Mesendoderm (in vitro differentiated cells): Measurements from ENCODE around the gene HEPHL1. TPM values are rescaled to one million over a fixed set of nuclear protein-coding genes. Genes with fewer than 3 reads are reported as not detected.
A peak's percentile ranks its signal among the peaks of the same experiment; 100 is the strongest.
"Not testable (repeated sequence)": the region's sequence is repeated elsewhere in the genome, so short reads cannot be mapped to it uniquely, and the experiment has no call there.

Experiments used
- DNase-seq: peaks from one replicate; pipeline ENCODE4 v3.0.0; 2013
- H2AK5ac ChIP-seq: 2 replicates; pipeline ENCODE4 v1.6.1; 2013; ENCODE audit warnings: low read length, inconsistent platforms
- H2BK120ac ChIP-seq: 2 replicates; pipeline ENCODE4 v1.6.1; 2013; ENCODE audit warnings: low read depth, mild to moderate bottlenecking, low read length, moderate library complexity, mixed read lengths
- H2BK15ac ChIP-seq: replicated peaks from 2 replicates; pipeline ENCODE4 v1.6.1; 2013; ENCODE audit warnings: low read depth, mild to moderate bottlenecking, moderate library complexity
- H2BK5ac ChIP-seq: 2 replicates; pipeline ENCODE4 v1.6.1; 2013; ENCODE audit warnings: low read length, inconsistent platforms
- H3K18ac ChIP-seq: 2 replicates; pipeline ENCODE4 v1.6.1; 2013; ENCODE audit warnings: mild to moderate bottlenecking, low read length, mixed read lengths
- H3K23ac ChIP-seq: one replicate; pipeline ENCODE4 v1.6.1; 2013; ENCODE audit warnings: low read length
- H3K27ac ChIP-seq: 2 replicates; pipeline ENCODE4 v1.5.1; 2013; ENCODE audit warnings: low read depth, mild to moderate bottlenecking, inconsistent platforms, low read length, moderate library complexity
- H3K27me3 ChIP-seq: 2 replicates; pipeline ENCODE4 v1.6.1; 2013; ENCODE audit warnings: low read length, control low read depth, mild to moderate bottlenecking, inconsistent platforms; ENCODE audit not compliant: insufficient read depth, poor library complexity
- H3K36me3 ChIP-seq: 2 replicates; pipeline ENCODE4 v1.6.1; 2013; ENCODE audit warnings: low read length, inconsistent platforms; ENCODE audit not compliant: control insufficient read depth, insufficient read depth
- H3K4ac ChIP-seq: one replicate; pipeline ENCODE4 v1.6.1; 2013; ENCODE audit warnings: low read depth, mild to moderate bottlenecking, low read length, moderate library complexity
- H3K4me1 ChIP-seq: 2 replicates; pipeline ENCODE4 v1.6.1; 2013; ENCODE audit warnings: low read depth, low read length, inconsistent platforms; ENCODE audit not compliant: control insufficient read depth
- H3K4me2 ChIP-seq: 2 replicates; pipeline ENCODE4 v1.6.1; 2013; ENCODE audit warnings: low read length
- H3K4me3 ChIP-seq: 2 replicates; pipeline ENCODE4 v1.5.1; 2013; ENCODE audit warnings: mild to moderate bottlenecking, low read length
- H3K56ac ChIP-seq: one replicate; pipeline ENCODE4 v1.6.1; 2013; ENCODE audit warnings: low read length
- H3K79me1 ChIP-seq: 2 replicates; pipeline ENCODE4 v1.6.1; 2013; ENCODE audit warnings: low read length, inconsistent platforms
- H3K79me2 ChIP-seq: 2 replicates; pipeline ENCODE4 v1.6.1; 2013; ENCODE audit warnings: mild to moderate bottlenecking, low read length; ENCODE audit not compliant: control insufficient read depth, insufficient read depth
- H3K9ac ChIP-seq: 2 replicates; pipeline ENCODE4 v1.6.1; 2013; ENCODE audit warnings: low read length, inconsistent platforms
- H4K5ac ChIP-seq: one replicate; pipeline ENCODE4 v1.6.1; 2013; ENCODE audit warnings: low read length
- H4K8ac ChIP-seq: one replicate; pipeline ENCODE4 v1.6.1; 2013; ENCODE audit warnings: low read depth, mild to moderate bottlenecking, control low read depth, low read length, moderate library complexity
- WGBS: extraction: QIAGEN DNeasy Blood & Tissue Kit; methylation state at CpG from one replicate; pipeline ENCODE4 v1.1.7; 2013; ENCODE audit warnings: low lambda C conversion rate, missing lambda C conversion rate; ENCODE audit not compliant: insufficient coverage; ENCODE audit errors: extremely low coverage; 5-methylcytosine and 5-hydroxymethylcytosine counted together
- polyA plus RNA-seq, 2 experiments: library from polyadenylated mRNA; stranded (reverse); fragments of 200-250 nt; gene quantifications; one replicate each; pipeline ENCODE4 v1.2.3, GENCODE V29; 2013

The HEPHL1 gene
- 0.03 TPM for polyA plus RNA-seq (2013, experiment 1 of 2)
- polyA plus RNA-seq (2013, experiment 2 of 2) = 0.03 TPM

GRCh38 chr11:94020777-94021481 lies at the start of gene HEPHL1:
HEPHL1 (plus strand) TSS chr11:94021354; CDS start chr11:94021369, 15 bp downstream.
- H3K9ac ChIP-seq = no peak within 1 kb of the TSS
- no peak within 1 kb of the TSS for H3K27ac ChIP-seq
- no peak within 1 kb of the TSS for H3K23ac ChIP-seq
- H3K4me3 ChIP-seq = no peak within 1 kb of the TSS
- no peaks in the 10 kb centered on the region for H3K4me1 ChIP-seq
- no peak within 1 kb of the TSS for H2BK15ac ChIP-seq
- H3K27me3 ChIP-seq = no peaks in the 10 kb centered on the region
- WGBS = no CpG with 5 or more reads among the region's 11 CpGs
- peak; percentile 13 for DNase-seq
- H2BK5ac ChIP-seq = no peak within 1 kb of the TSS
- H3K4ac ChIP-seq = no peak within 1 kb of the TSS
- H3K56ac ChIP-seq = no peak within 1 kb of the TSS
- H4K8ac ChIP-seq = no peak within 1 kb of the TSS
- no peak within 1 kb of the TSS for H4K5ac ChIP-seq
- no peaks in the 10 kb centered on the region for H3K79me1 ChIP-seq
- no peaks in the 10 kb centered on the region for H3K79me2 ChIP-seq
- H3K36me3 ChIP-seq = no peaks in the 10 kb centered on the region
- H2BK120ac ChIP-seq = no peak within 1 kb of the TSS
- no peak within 1 kb of the TSS for H3K4me2 ChIP-seq
- H3K18ac ChIP-seq = no peak within 1 kb of the TSS
- no peak within 1 kb of the TSS for H2AK5ac ChIP-seq

- DNase-seq = no peak
- WGBS = no CpG with 5 or more reads among the region's 2 CpGs
- H3K4me2 ChIP-seq = no peak overlapping the region
Observed at GRCh38 chr11:93972790-93973189, 48.4 kb upstream of the HEPHL1 start.

GRCh38 chr11:93973322-93974051 lies 47.7 kb upstream of the HEPHL1 start:
- H4K5ac ChIP-seq, H3K79me1 ChIP-seq, H2AK5ac ChIP-seq, H3K4me1 ChIP-seq, H2BK15ac ChIP-seq, H3K23ac ChIP-seq, H3K36me3 ChIP-seq, DNase-seq, H3K4me3 ChIP-seq, H3K18ac ChIP-seq, H3K79me2 ChIP-seq, H2BK120ac ChIP-seq, H3K56ac ChIP-seq, H2BK5ac ChIP-seq, H3K27me3 ChIP-seq, H3K4ac ChIP-seq, H3K27ac ChIP-seq, H3K4me2 ChIP-seq, H3K9ac ChIP-seq, H4K8ac ChIP-seq: not testable (repeated sequence)
- WGBS = no CpG with 5 or more reads among the region's 7 CpGs

More at GRCh38 chr11:93972790-93973189, 48.4 kb upstream of the HEPHL1 start:
- Histone ChIP-seq H3K23ac (no peak overlapping the region), H3K27me3 (no peaks in the 10 kb centered on the region), H4K8ac (no peak overlapping the region), H3K56ac (no peak overlapping the region), H2BK120ac (no peak overlapping the region), H3K18ac (no peak overlapping the region), H2BK5ac (no peak overlapping the region), H3K4ac (no peak overlapping the region), H3K4me3 (no peak overlapping the region), H3K27ac (no peak overlapping the region), H3K79me1 (no peaks in the 10 kb centered on the region), H3K79me2 (no peaks in the 10 kb centered on the region), H3K9ac (no peak overlapping the region), H4K5ac (no peak overlapping the region), H2AK5ac (no peak overlapping the region), H3K36me3 (no peaks in the 10 kb centered on the region), H2BK15ac (no peak overlapping the region), H3K4me1 (no peaks in the 10 kb centered on the region)

GRCh38 chr11:93974759-93975158 lies 46.4 kb upstream of the HEPHL1 start:
- Histone ChIP-seq H3K36me3 (no peaks in the 10 kb centered on the region), H3K27ac (no peak overlapping the region), H3K27me3 (no peaks in the 10 kb centered on the region), H3K4ac (no peak overlapping the region), H4K8ac (no peak overlapping the region), H4K5ac (no peak overlapping the region), H2AK5ac (no peak overlapping the region), H3K4me2 (no peak overlapping the region), H3K56ac (no peak overlapping the region), H3K9ac (no peak overlapping the region), H2BK15ac (no peak overlapping the region), H2BK120ac (no peak overlapping the region), H3K4me3 (no peak overlapping the region), H3K18ac (no peak overlapping the region), H3K4me1 (no peaks in the 10 kb centered on the region), H3K23ac (no peak overlapping the region), H3K79me1 (no peaks in the 10 kb centered on the region), H3K79me2 (no peaks in the 10 kb centered on the region), H2BK5ac (no peak overlapping the region)
- no peak for DNase-seq

GRCh38 chr11:93976577-93977254 lies 44.4 kb upstream of the HEPHL1 start:
- H3K18ac ChIP-seq, H2AK5ac ChIP-seq, H3K27ac ChIP-seq, H2BK120ac ChIP-seq, H3K23ac ChIP-seq, DNase-seq, H4K8ac ChIP-seq, H3K9ac ChIP-seq, H3K4me1 ChIP-seq, H3K36me3 ChIP-seq, H3K27me3 ChIP-seq, H2BK5ac ChIP-seq, H3K4ac ChIP-seq, H3K79me1 ChIP-seq, H3K56ac ChIP-seq, H3K4me3 ChIP-seq, H2BK15ac ChIP-seq, H4K5ac ChIP-seq, H3K79me2 ChIP-seq, H3K4me2 ChIP-seq: not testable (repeated sequence)
- WGBS = no CpG with 5 or more reads among the region's 3 CpGs
